GM19025 (cell line): ENCODE measurements around the gene BRD3OS.
"Not testable (repeated sequence)": the region's sequence is repeated elsewhere in the genome, so short reads cannot be mapped to it uniquely, and the experiment has no call there.

Source experiments
- ATAC-seq: cut with Tn5 transposase; IDR thresholded peaks from one replicate; pipeline ENCODE4 v1.9.1; 2021; ENCODE audit warnings: mild to moderate bottlenecking, low read depth, moderate library complexity; ENCODE audit not compliant: unreplicated experiment

Gene BRD3OS

GRCh38 chr9:133987946-133988665, 37.2 kb upstream of the BRD3OS start:
- no peak for ATAC-seq

GRCh38 chr9:133988771-133989170, 36.5 kb upstream of the BRD3OS start:
- ATAC-seq = not testable (repeated sequence)

GRCh38 chr9:133989625-133990365, 35.5 kb upstream of the BRD3OS start:
- ATAC-seq = no peak

- ATAC-seq = no peak
Observed at GRCh38 chr9:133990366-133991213, 34.7 kb upstream of the BRD3OS start.

GRCh38 chr9:133991214-133991921, 33.9 kb upstream of the BRD3OS start:
- peak; percentile 7 for ATAC-seq

- ATAC-seq = peak; percentile 59
Observed at GRCh38 chr9:133991964-133992779, 33.1 kb upstream of the BRD3OS start, which contains the start of gene VAV2. VAV2 (minus strand) TSS chr9:133992324; CDS start chr9:133992278, 46 bp downstream.

GRCh38 chr9:133992780-133993634, 32.3 kb upstream of the BRD3OS start:
- ATAC-seq = peak; percentile 60

GRCh38 chr9:133993635-133994253, 31.5 kb upstream of the BRD3OS start:
- ATAC-seq = no peak

- no peak for ATAC-seq
Observed at GRCh38 chr9:133994353-133995011, 30.8 kb upstream of the BRD3OS start.

- no peak for ATAC-seq
Observed at GRCh38 chr9:133995012-133995896, 30.0 kb upstream of the BRD3OS start.

- no peak for ATAC-seq
Observed at GRCh38 chr9:133996531-133997520, 28.5 kb upstream of the BRD3OS start.

GRCh38 chr9:133997584-133997983, 27.7 kb upstream of the BRD3OS start:
- no peak for ATAC-seq

GRCh38 chr9:133998915-133999595, 26.2 kb upstream of the BRD3OS start:
- ATAC-seq = no peak

GRCh38 chr9:133999851-134000265, 25.4 kb upstream of the BRD3OS start:
- no peak for ATAC-seq

- no peak for ATAC-seq
Observed at GRCh38 chr9:134002796-134003195, 22.5 kb upstream of the BRD3OS start.
